SK-N-SH (cell line): ENCODE results near the gene SLC24A3. TPM values are rescaled to one million over a fixed set of nuclear protein-coding genes. Genes with fewer than 3 reads are reported as not detected.

Experiments
- CTCF ChIA-PET: fragments of 300-600, 350-600 bp; formaldehyde crosslinking; extraction: SDS; loops from one replicate; lab custom pipeline; 2021; lab: Yijun Ruan, JAX
- POLR2A ChIA-PET: fragments of 350-600 bp; sonication (Branson Sonifier 250); formaldehyde crosslinking; extraction: SDS; loops from one replicate; lab custom pipeline; 2020; ENCODE audit warnings: antibody characterized with exemption, inconsistent platforms; lab: Yijun Ruan, JAX
- DNase-seq: peaks from one replicate; pipeline ENCODE4 v3.0.0; 2012
- H2AFZ ChIP-seq: fragments of 200-600 bp; sonication (generic); 2 replicates; pipeline ENCODE4 v1.8.1; 2016; ENCODE audit warnings: antibody characterized with exemption, mild to moderate bottlenecking, low read depth
- H3F3A ChIP-seq: fragments of 200-600 bp; sonication (generic); replicated peaks from 2 replicates; pipeline ENCODE3; 2016; ENCODE audit warnings: antibody characterized with exemption, mild to moderate bottlenecking; ENCODE audit not compliant: insufficient read depth
- H3K27ac ChIP-seq, 2 experiments: fragments of 200-500 bp in 1 of 2; fragments of 200-600 bp in 1 of 2; sonication (Bioruptor generic) in 1 of 2; sonication (generic), shearing (Covaris generic) in 1 of 2; 2 replicates each; pipeline versions ENCODE4 v1.5.1 to v1.6.1; 2014 to 2016; ENCODE audit warnings: low read depth in 2 of 2, inconsistent platforms in 1 of 2, low read length in 1 of 2, mild to moderate bottlenecking in 1 of 2, mixed read lengths in 1 of 2
- H3K27me3 ChIP-seq: fragments of 200-600 bp; sonication (generic), shearing (Covaris generic); 2 replicates; pipeline ENCODE4 v1.6.1; 2016; ENCODE audit warnings: mixed run types; ENCODE audit not compliant: insufficient read depth
- H3K36me3 ChIP-seq, 2 experiments: fragments of 200-500 bp in 1 of 2; fragments of 200-600 bp in 1 of 2; sonication (Bioruptor generic) in 1 of 2; sonication (generic) in 1 of 2; replicated peaks in 1 of 2; 2 replicates each; pipeline versions ENCODE3 to v1.5.1; 2014 to 2016; ENCODE audit warnings: low read length in 1 of 2, mild to moderate bottlenecking in 1 of 2; ENCODE audit not compliant: insufficient read depth in 2 of 2, control insufficient read depth in 1 of 2
- H3K4me1 ChIP-seq, 2 experiments: fragments of 200-500 bp in 1 of 2; fragments of 200-600 bp in 1 of 2; sonication (Bioruptor generic) in 1 of 2; sonication (generic), shearing (Covaris generic) in 1 of 2; 2 replicates each; pipeline versions ENCODE4 v1.5.1 to v1.6.1; 2014 to 2016; ENCODE audit warnings: low read depth in 1 of 2, low read length in 1 of 2, mixed run types in 1 of 2; ENCODE audit not compliant: insufficient read depth in 2 of 2, control insufficient read depth in 1 of 2
- H3K4me2 ChIP-seq: fragments of 200-600 bp; sonication (generic), shearing (Covaris generic); 2 replicates; pipeline ENCODE4 v1.6.1; 2017; ENCODE audit warnings: mixed run types
- H3K4me3 ChIP-seq, 2 experiments: fragments of 200-500 bp in 1 of 2; fragments of 200-600 bp in 1 of 2; sonication (Bioruptor generic) in 1 of 2; sonication (generic), shearing (Covaris generic) in 1 of 2; 2 replicates each; pipeline versions ENCODE4 v1.5.1 to v1.8.1; 2014 to 2016; ENCODE audit warnings: low read depth in 2 of 2, inconsistent platforms in 1 of 2, low read length in 1 of 2, mild to moderate bottlenecking in 1 of 2, mixed read lengths in 1 of 2, moderate library complexity in 1 of 2
- H3K79me2 ChIP-seq: fragments of 200-600 bp; sonication (generic); 2 replicates; pipeline ENCODE4 v1.8.1; 2017; ENCODE audit warnings: mild to moderate bottlenecking; ENCODE audit not compliant: insufficient read depth
- H3K9ac ChIP-seq: fragments of 200-600 bp; sonication (generic); 2 replicates; pipeline ENCODE4 v1.6.1; 2017; ENCODE audit warnings: mixed run types
- H3K9me2 ChIP-seq: fragments of 200-600 bp; sonication (generic); 2 replicates; pipeline ENCODE4 v1.6.1; 2017; ENCODE audit warnings: mixed run types
- H3K9me3 ChIP-seq: fragments of 200-600 bp; sonication (generic); 2 replicates; pipeline ENCODE4 v1.6.1; 2017; ENCODE audit warnings: mixed run types, mild to moderate bottlenecking, moderate library complexity
- H4K20me1 ChIP-seq: fragments of 200-600 bp; sonication (generic); 2 replicates; pipeline ENCODE4 v1.6.1; 2017; ENCODE audit warnings: mild to moderate bottlenecking, mixed run types; ENCODE audit not compliant: insufficient read depth
- CHD2 ChIP-seq: fragments of 150-350 bp; IDR thresholded peaks from 2 replicates; pipeline ENCODE4 v1.6.1; 2018; ENCODE audit warnings: low read length; ENCODE audit not compliant: partially characterized antibody
- CTCF ChIP-seq: fragments of 200-600 bp; sonication (generic); IDR thresholded peaks from 2 replicates; pipeline ENCODE4 v1.6.1; 2017; ENCODE audit warnings: antibody characterized with exemption, mild to moderate bottlenecking, moderate library complexity
- ELF1 ChIP-seq: IDR thresholded peaks from 2 replicates; pipeline ENCODE4 v1.4.0; 2012
- EP300 ChIP-seq, 2 experiments: IDR thresholded peaks; 2 replicates each; pipeline versions ENCODE4 v1.4.0 to v1.6.1; 2012; ENCODE audit warnings: borderline replicate concordance in 1 of 2, low read depth in 1 of 2, low read length in 1 of 2
- EZH2phosphoT487 ChIP-seq: fragments of 200-600 bp; sonication (generic); IDR thresholded peaks from 2 replicates; pipeline ENCODE4 v1.6.1; 2017; ENCODE audit warnings: low read depth, mixed run types, mild to moderate bottlenecking, antibody characterized with exemption, moderate library complexity, borderline replicate concordance
- FOSL2 ChIP-seq: IDR thresholded peaks from 2 replicates; pipeline ENCODE4 v1.4.0; 2012; ENCODE audit warnings: low read depth, mild to moderate bottlenecking, moderate library complexity, borderline replicate concordance
- FOXJ3 ChIP-seq: sonication (generic); formaldehyde crosslinking; IDR thresholded peaks from 2 replicates; pipeline ENCODE4 v1.5.1; 2020; ENCODE audit warnings: mild to moderate bottlenecking, missing genetic modification reagents
- FOXM1 ChIP-seq: IDR thresholded peaks from 2 replicates; pipeline ENCODE4 v1.4.0; 2012; ENCODE audit warnings: low read depth, mild to moderate bottlenecking
- GABPA ChIP-seq: IDR thresholded peaks from 2 replicates; pipeline ENCODE4 v1.4.0; 2012; ENCODE audit warnings: low read depth, mild to moderate bottlenecking
- IRF3 ChIP-seq: fragments of 150-350 bp; IDR thresholded peaks from 2 replicates; pipeline ENCODE4 v1.6.1; 2016; ENCODE audit warnings: mild to moderate bottlenecking, low read depth, low read length
- MEF2A ChIP-seq: IDR thresholded peaks from 2 replicates; pipeline ENCODE4 v1.4.0; 2012; ENCODE audit warnings: low read depth, borderline replicate concordance
- NRF1 ChIP-seq: IDR thresholded peaks from 2 replicates; pipeline ENCODE4 v1.6.1; 2012; ENCODE audit warnings: low read depth, mild to moderate bottlenecking, low read length
- RAD21 ChIP-seq: IDR thresholded peaks from 2 replicates; pipeline ENCODE4 v1.6.1; 2012; ENCODE audit warnings: mild to moderate bottlenecking, low read length
- RXRA ChIP-seq: IDR thresholded peaks from 2 replicates; pipeline ENCODE4 v1.4.0; 2012; ENCODE audit warnings: low read depth, mild to moderate bottlenecking, borderline replicate concordance
- SIN3A ChIP-seq: IDR thresholded peaks from 2 replicates; pipeline ENCODE4 v1.6.1; 2012; ENCODE audit warnings: low read depth, mild to moderate bottlenecking, low read length, moderate library complexity, borderline replicate concordance
- SMC3 ChIP-seq: IDR thresholded peaks from 2 replicates; pipeline ENCODE4 v1.6.1; 2012; ENCODE audit warnings: low read depth, low read length, improper control_type of control experiment
- TAF1 ChIP-seq: IDR thresholded peaks from 2 replicates; pipeline ENCODE4 v1.6.1; 2012; ENCODE audit warnings: low read depth, mild to moderate bottlenecking, low read length, moderate library complexity, borderline replicate concordance
- TCF12 ChIP-seq: IDR thresholded peaks from 2 replicates; pipeline ENCODE4 v1.4.0; 2012
- TEAD4 ChIP-seq: IDR thresholded peaks from 2 replicates; pipeline ENCODE4 v1.4.0; 2012; ENCODE audit warnings: mild to moderate bottlenecking, borderline replicate concordance; ENCODE audit not compliant: insufficient read depth
- USF1 ChIP-seq: IDR thresholded peaks from 2 replicates; pipeline ENCODE4 v1.4.0; 2012; ENCODE audit warnings: low read depth, borderline replicate concordance
- ZBTB33 ChIP-seq: IDR thresholded peaks from 2 replicates; pipeline ENCODE4 v1.4.0; 2012; ENCODE audit warnings: low read depth, borderline replicate concordance
- WGBS: methylation state at CpG from one replicate; pipeline ENCODE4 v1.1.6; 2017; ENCODE audit warnings: low lambda C conversion rate; 5-methylcytosine and 5-hydroxymethylcytosine counted together
- polyA plus RNA-seq, 3 experiments: library from polyadenylated mRNA; depleted of rRNA; stranded (reverse); fragments of >200 nt; gene quantifications; 2 replicates each; pipeline ENCODE4 v1.2.3, GENCODE V29; 2012

SLC24A3 gene
- polyA plus RNA-seq, 1 of the 3 experiments (the other 2 are of a cell fraction) = not detected

- DNase-seq = no peak
- Histone ChIP-seq H3K9ac (no peak overlapping the region), H3K9me3 (no peaks in the 10 kb centered on the region), H3K9me2 (no peaks in the 10 kb centered on the region), H3K27me3 (no peaks in the 10 kb centered on the region), H3K27ac (no peak overlapping the region), H3K4me3 (no peak overlapping the region), H4K20me1 (0 out of 2 replicates have a peak, but pooled peaks cover 4% of the 10 kb centered on the region), H3F3A (no peaks in the 10 kb centered on the region), H3K79me2 (no peaks in the 10 kb centered on the region), H3K4me1 (no peaks in the 10 kb centered on the region; a peak in 1 of 4 replicates), H2AFZ (no peak overlapping the region), H3K4me2 (no peak overlapping the region), H3K36me3 (no peaks in the 10 kb centered on the region)
- TF ChIP-seq FOSL2 (no peak), FOXJ3 (CRISPR knock-in tag) (no peak), RAD21 (no peak), USF1 (no peak)
- ChIA-PET CTCF (interaction anchor here (1.1 kb wide), 1 partner anchor 10 kb away, joined by 3 read pairs; no protein-coding TSS in a partner anchor), POLR2A (no interaction called here)
- 50% methylated on average over 1 of the region's 1 CpG for WGBS
Measured at GRCh38 chr20:19557291-19557690, 344.8 kb downstream of the SLC24A3 start.

GRCh38 chr20:19560881-19561480 lies 348.5 kb downstream of the SLC24A3 start:
- CTCF ChIA-PET = interaction anchor here (0.8 to 1.4 kb wide), 2 partner anchors 23 to 49 kb away, joined by 3 to 4 read pairs; no protein-coding TSS in a partner anchor
- no peak overlapping the region for H3K4me3 ChIP-seq
- no peaks in the 10 kb centered on the region for H3K9me3 ChIP-seq
- no peaks in the 10 kb centered on the region for H3K36me3 ChIP-seq
- no peak overlapping the region for H2AFZ ChIP-seq
- no peaks in the 10 kb centered on the region for H3K4me1 ChIP-seq
- no peaks in the 10 kb centered on the region; the same call in 1 of the 2 replicates for H3K9me2 ChIP-seq
- WGBS = 11% methylated on average over 8 of the region's 8 CpGs
- TF ChIP-seq ZBTB33 = no peak
- TF ChIP-seq FOXM1 = no peak
- no peak for TF ChIP-seq CTCF
- no peak for TF ChIP-seq ELF1
- TF ChIP-seq TEAD4 = no peak
- no peak for TF ChIP-seq FOSL2
- TF ChIP-seq FOXJ3 (CRISPR knock-in tag) = no peak
- TF ChIP-seq RXRA = no peak
- no peak for TF ChIP-seq MEF2A
- no peak for TF ChIP-seq CHD2
- TF ChIP-seq GABPA = no peak
- no peak for TF ChIP-seq SMC3
- no peak for TF ChIP-seq IRF3
- TF ChIP-seq RAD21 = no peak
- TF ChIP-seq SIN3A = no peak
- no peak for TF ChIP-seq TAF1
- TF ChIP-seq NRF1 = no peak
- TF ChIP-seq EZH2phosphoT487 = no peak
- no peak for TF ChIP-seq TCF12
- no peak for TF ChIP-seq EP300 (IDR thresholded peaks at IDR 0.05; ENCODE audit: borderline replicate concordance in 1 of 2, low read depth in 1 of 2, low read length in 1 of 2)
- POLR2A ChIA-PET = no interaction called here
- 0 out of 2 replicates have a peak, but pooled peaks cover 4% of the 10 kb centered on the region for H4K20me1 ChIP-seq
- H3K9ac ChIP-seq = no peak overlapping the region
- no peak for DNase-seq
- H3K4me2 ChIP-seq = no peak overlapping the region
- H3F3A ChIP-seq = no peaks in the 10 kb centered on the region
- H3K27me3 ChIP-seq = 0 out of 2 replicates have a peak, but pooled peaks cover 5% of the 10 kb centered on the region
- H3K27ac ChIP-seq = no peak overlapping the region
- no peaks in the 10 kb centered on the region for H3K79me2 ChIP-seq
